Spinal cord (tissue), 10 donors: Measurements from ENCODE around the gene NIPAL4. TPM values are rescaled to one million over a fixed set of nuclear protein-coding genes. Genes with fewer than 3 reads are reported as not detected.
A peak's percentile ranks its signal among the peaks of the same experiment; 100 is the strongest.

Experiments used
- DNase-seq, 6 donors: peaks; one replicate each; pipeline versions ENCODE4 v3.0.0 to v3.0.0-alpha.2; 2013 to 2015; ENCODE audit warnings: low spot score in 6 of 6, low read depth in 4 of 6
- H3K27ac ChIP-seq: one replicate; pipeline ENCODE4 v1.5.1; 2013; ENCODE audit warnings: low read depth, low read length, control low read depth
- H3K27me3 ChIP-seq: one replicate; pipeline ENCODE4 v1.6.1; 2013; ENCODE audit warnings: low read length; ENCODE audit not compliant: control insufficient read depth, insufficient read depth
- H3K36me3 ChIP-seq: one replicate; pipeline ENCODE4 v1.6.1; 2013; ENCODE audit warnings: low read length; ENCODE audit not compliant: control insufficient read depth, insufficient read depth
- H3K4me1 ChIP-seq: one replicate; pipeline ENCODE4 v1.6.1; 2013; ENCODE audit warnings: low read length; ENCODE audit not compliant: control insufficient read depth, insufficient read depth
- H3K4me3 ChIP-seq: one replicate; pipeline ENCODE4 v1.5.1; 2013; ENCODE audit warnings: low read depth, low read length, control low read depth
- H3K9me3 ChIP-seq: one replicate; pipeline ENCODE4 v1.6.1; 2013; ENCODE audit warnings: low read length; ENCODE audit not compliant: control insufficient read depth, insufficient read depth
- WGBS: methylation state at CpG from one replicate; pipeline ENCODE4 v1.1.5; 2013; ENCODE audit warnings: missing lambda C conversion rate; ENCODE audit not compliant: insufficient coverage; 5-methylcytosine and 5-hydroxymethylcytosine counted together
- polyA plus RNA-seq, 2 donors: library from polyadenylated mRNA; unstranded; fragments of 120-200 nt; gene quantifications; one replicate each; pipeline ENCODE4 v1.2.1, GENCODE V29; 2013; ENCODE audit not compliant: insufficient read length in 2 of 2
- total RNA-seq, 2 donors: library from RNA; depleted of rRNA in 1 of 2; stranded (reverse); fragments of 120-200 nt in 1 of 2; fragments of >200 nt in 1 of 2; gene quantifications; one replicate each; pipeline versions ENCODE4 v1.2.3 to v1.2.4, GENCODE V29; 2013 to 2014
- donor health status: healthy.

The NIPAL4 gene
- total and polyA plus RNA-seq, 4 donors, result 1.1 to 4.8 (median 2.6) TPM

- H3K27me3 ChIP-seq, result no peaks in the 10 kb centered on the region
- H3K4me1 ChIP-seq, result peaks cover 14% of the 10 kb centered on the region
- H3K4me3 ChIP-seq, result no peak overlapping the region
- WGBS, result 100% methylated on average over 5 of the region's 5 CpGs
- no peak overlapping the region for H3K27ac ChIP-seq
- H3K36me3 ChIP-seq, result peaks cover 3% of the 10 kb centered on the region
- H3K9me3 ChIP-seq, result no peaks in the 10 kb centered on the region
- DNase-seq, result no peak
Observed at GRCh38 chr5:157521704-157522029, 61.7 kb downstream of the NIPAL4 start.

- H3K36me3 ChIP-seq, result no peaks in the 10 kb centered on the region
- H3K4me3 ChIP-seq, result no peak overlapping the region
- H3K9me3 ChIP-seq, result no peaks in the 10 kb centered on the region
- DNase-seq, result peak in 3 of 6 donors; percentile 28 to 77 (median 56)
- H3K27ac ChIP-seq, result no peak overlapping the region
- H3K4me1 ChIP-seq, result peaks cover 13% of the 10 kb centered on the region
- no peaks in the 10 kb centered on the region for H3K27me3 ChIP-seq
- WGBS, result 29% methylated on average over 1 of the region's 4 CpGs
Observed at GRCh38 chr5:157523976-157524375, 64.0 kb downstream of the NIPAL4 start.

Other genes starting within 250 kb of the NIPAL4 start
- gene CYFIP2, start 194.1 kb upstream of the NIPAL4 start, total RNA-seq, result 10 to 100 TPM; 48.1 to 75.7 TPM
- 100 to 1,000 TPM; 133 to 160 TPM for gene CYFIP2, start 194.1 kb upstream of the NIPAL4 start, polyA plus RNA-seq
- 10 to 100 TPM; 11.7 to 16.2 TPM for gene ADAM19, start 115.6 kb downstream of the NIPAL4 start, total RNA-seq
- 10 to 100 TPM; 15.8 TPM for gene ADAM19, start 115.6 kb downstream of the NIPAL4 start, polyA plus RNA-seq
- under 1 TPM in 1 of 2 donors, not detected in 1; 0.22 TPM for gene SOX30, start 192.2 kb downstream of the NIPAL4 start, total RNA-seq
- gene SOX30, start 192.2 kb downstream of the NIPAL4 start, polyA plus RNA-seq, result under 1 TPM; 0.43 to 0.51 TPM
- not detected for gene C5orf52, start 211.3 kb downstream of the NIPAL4 start, total RNA-seq
- not detected for gene C5orf52, start 211.3 kb downstream of the NIPAL4 start, polyA plus RNA-seq